ENCODE measurements around the gene OLR1. TPM values are rescaled to one million over a fixed set of nuclear protein-coding genes. Genes with fewer than 3 reads are reported as not detected.
A peak's percentile ranks its signal among the peaks of the same experiment; 100 is the strongest.

Gene OLR1
- total and polyA plus RNA-seq, 2 of the 4 experiments (the other 2 are of a cell fraction), result 3.2 to 4.1 TPM

GRCh38 chr12:10167599-10167998 lies 4.3 kb downstream of the OLR1 start:
- H4K8ac ChIP-seq (ENCODE audit: low read depth in 2 of 2, low read length in 2 of 2), result peak overlapping the region; percentile 23 to 60; a peak in 3 of 4 replicates
- 0 out of 4 replicates have a peak, but pooled peaks cover 0 to 4% of the 10 kb centered on the region in 2 experiments for H3K79me1 ChIP-seq (ENCODE audit: low read depth in 1 of 2, low read length in 2 of 2)
- H4K5ac ChIP-seq (ENCODE audit: low read depth, low read length), result peak overlapping the region; percentile 84; the same call in 1 of the 2 replicates
- dilution Hi-C loops (cut with HindIII; ENCODE audit: low sequenced_read_pairs, unreplicated experiment) (no loop called here), in situ Hi-C loops (cut with MboI; ENCODE audit: low sequenced_read_pairs) (no loop called here), intact Hi-C loops (cut with micrococcal nuclease) (no loop called here)
- H4K91ac ChIP-seq (ENCODE audit: insufficient read depth, low read depth, low read length), result peak overlapping the region; percentile 98
- no peak overlapping the region for H2AK9ac ChIP-seq (replicated peaks; ENCODE audit: low read depth, low read length, poor library complexity)
- H2BK15ac ChIP-seq (ENCODE audit: low read depth, low read length), result peak overlapping the region; percentile 92; the same call in 2 of the 3 replicates
- H3K4me3 ChIP-seq (ENCODE audit: insufficient read depth, low read depth, low read length), result no peak overlapping the region
- H2AFZ ChIP-seq (replicated peaks; ENCODE audit: low read length, poor library complexity), result no peak overlapping the region
- peak overlapping the region; percentile 83 for H2BK20ac ChIP-seq (ENCODE audit: low read depth, low read length)
- POLR2A ChIA-PET (ENCODE audit: unreplicated experiment), result no interaction called here
- peak overlapping the region; percentile 50 for H3K14ac ChIP-seq (replicated peaks; ENCODE audit: low read depth, low read length)
- peak overlapping the region; percentile 28; the same call in 1 of the 2 replicates for H3K56ac ChIP-seq (ENCODE audit: extremely low read depth, insufficient read depth, low read length)
- H2BK5ac ChIP-seq (ENCODE audit: low read depth, low read length, poor library complexity, severe bottlenecking), result peak overlapping the region; percentile 49
- WGBS, 2 experiments (ENCODE audit: extremely low coverage in 2 of 2, insufficient read length in 1 of 2), result no CpG with 5 or more reads among the region's 5 CpGs
- H3K4me2 ChIP-seq (ENCODE audit: low read depth, low read length), result no peak overlapping the region
- H3K4ac ChIP-seq (ENCODE audit: low read depth, low read length), result peak overlapping the region; percentile 75
- BruUV-seq (replicated peaks), result no TSS peak
- CTCF ChIA-PET, result interaction anchor here (0.5 kb wide), 1 partner anchor 1422 kb away, joined by 3 read pairs; no protein-coding TSS in a partner anchor
- peak overlapping the region; percentile 60; the same call in 1 of the 2 replicates for H3K27ac ChIP-seq (ENCODE audit: insufficient read depth, low read length)
- H3K23ac ChIP-seq (ENCODE audit: low read depth, low read length), result 0 out of 2 replicates have a peak overlapping the region, but pooled peaks have one; percentile 82
- no peak for DNase-seq
- no peak for ATAC-seq (ENCODE audit: low read depth)
- H2AK5ac ChIP-seq (ENCODE audit: low read depth, low read length), result peak overlapping the region; percentile 93; the same call in 1 of the 2 replicates
- H4K20me1 ChIP-seq (ENCODE audit: insufficient read depth, low read length), result no peaks in the 10 kb centered on the region
- no peaks in the 10 kb centered on the region for H3K9me1 ChIP-seq (ENCODE audit: insufficient read depth, low read length)
- H3K4me1 ChIP-seq (ENCODE audit: control insufficient read depth, insufficient read depth, low read length), result peaks cover 10% of the 10 kb centered on the region
- H3K9me3 ChIP-seq (ENCODE audit: control insufficient read depth, insufficient read depth, low read length), result no peaks in the 10 kb centered on the region
- TF ChIP-seq RCOR1 (IDR thresholded peaks at IDR 0.05; ENCODE audit: insufficient replicate concordance, low read length) (no peak), RAD21 (IDR thresholded peaks at IDR 0.05; ENCODE audit: low read length) (no peak), MXI1 (IDR thresholded peaks at IDR 0.05; ENCODE audit: borderline replicate concordance, low read depth, low read length) (no peak), NFE2L2 (IDR thresholded peaks at IDR 0.05; ENCODE audit: low read depth, low read length) (no peak), CEBPB (IDR thresholded peaks at IDR 0.05; ENCODE audit: low read depth, low read length) (peak; percentile 65), MAZ (IDR thresholded peaks at IDR 0.05; ENCODE audit: borderline replicate concordance, low read depth, low read length) (no peak), CTCF (conservative IDR thresholded peaks at IDR 0.05; ENCODE audit: low read depth, low read length) (no peak)
- H3K9ac ChIP-seq (ENCODE audit: low read depth, low read length), result no peak overlapping the region
- peak overlapping the region; percentile 96 for H2BK120ac ChIP-seq (ENCODE audit: low read depth, low read length)
- H3K18ac ChIP-seq (ENCODE audit: low read depth, low read length), result peak overlapping the region; percentile 83
- H3K36me3 ChIP-seq (ENCODE audit: control insufficient read depth, insufficient read depth, low read length), result no peaks in the 10 kb centered on the region
- H3K27me3 ChIP-seq (ENCODE audit: control insufficient read depth, insufficient read depth, low read length), result no peaks in the 10 kb centered on the region

Measured in IMR-90 (cell line).